Vagina (tissue), 2 donors: ENCODE measurements around the gene NCDN. TPM values are rescaled to one million over a fixed set of nuclear protein-coding genes. Genes with fewer than 3 reads are reported as not detected.

ENCODE experiments used
- DNase-seq, 2 donors: peaks; one replicate each; pipeline ENCODE4 v3.0.0-alpha.2; 2017; ENCODE audit errors: extremely low spot score in 2 of 2
- H3K27ac ChIP-seq: fragments of 200-600 bp; sonication (generic); one replicate; pipeline ENCODE4 v1.5.1; 2019
- H3K27me3 ChIP-seq: fragments of 200-600 bp; sonication (generic); one replicate; pipeline ENCODE4 v1.5.1; 2019
- H3K36me3 ChIP-seq, 2 donors: fragments of 200-600 bp; sonication (generic); one replicate each; pipeline ENCODE4 v1.5.1; 2017 to 2019
- H3K4me1 ChIP-seq: fragments of 200-600 bp; sonication (generic); one replicate; pipeline ENCODE4 v1.5.1; 2019
- H3K4me3 ChIP-seq, 2 donors: fragments of 200-600 bp; sonication (generic); 1 replicate in 1 of 2; 2 replicates in 1 of 2; pipeline ENCODE4 v1.5.1; 2016 to 2019
- H3K9me3 ChIP-seq: fragments of 200-600 bp; sonication (generic); one replicate; pipeline ENCODE4 v1.5.1; 2019
- CTCF ChIP-seq, 3 experiments: fragments of 450-650 bp in 2 of 3; fragments of 200-600 bp in 1 of 3; sonication (generic) in 1 of 3; IDR thresholded peaks; one replicate each; pipeline ENCODE4 v1.5.1; 2017 to 2019; ENCODE audit warnings: antibody characterized with exemption in 3 of 3, mild to moderate bottlenecking in 2 of 3, moderate library complexity in 2 of 3
- POLR2A ChIP-seq, 2 donors: fragments of 450-650 bp; IDR thresholded peaks; one replicate each; pipeline ENCODE4 v1.6.1; 2017; ENCODE audit warnings: antibody characterized with exemption in 2 of 2, mild to moderate bottlenecking in 2 of 2, moderate library complexity in 2 of 2
- POLR2AphosphoS5 ChIP-seq, 2 donors: sonication (generic); formaldehyde crosslinking; IDR thresholded peaks; one replicate each; pipeline ENCODE4 v1.9.0; 2017; ENCODE audit warnings: antibody characterized with exemption in 2 of 2, mild to moderate bottlenecking in 2 of 2, low read depth in 1 of 2; ENCODE audit not compliant: insufficient read depth in 1 of 2
- intact Hi-C: fragments of 100-400 bp; cut with DNase I; formaldehyde crosslinking; loops from one replicate; pipeline ENCODE4 v1.15.1; 2023
- total RNA-seq: library from RNA; depleted of rRNA; stranded (reverse); fragments of >200 nt; gene quantifications from one replicate; pipeline ENCODE4 v1.2.3, GENCODE V29; 2016

Gene NCDN
- total RNA-seq, 1 donor from 2014 or later = 24.8 TPM

GRCh38 chr1:35597870-35598269 is 40.3 kb downstream of the NCDN start:
- Histone ChIP-seq H3K36me3 (peaks cover 0 to 18% of the 10 kb centered on the region in 2 donors), H3K4me1 (no peaks in the 10 kb centered on the region), H3K27ac (no peak overlapping the region), H3K4me3 (no peak overlapping the region), H3K9me3 (no peaks in the 10 kb centered on the region), H3K27me3 (no peaks in the 10 kb centered on the region)
- TF ChIP-seq CTCF (IDR thresholded peaks at IDR 0.05) = no peak
- no peak for TF ChIP-seq POLR2A (IDR thresholded peaks at IDR 0.05)
- DNase-seq = no peak
- intact Hi-C loops = no loop called here

GRCh38 chr1:35598895-35599294 is 41.3 kb downstream of the NCDN start:
- no peak for TF ChIP-seq CTCF (IDR thresholded peaks at IDR 0.05)
- no peak for TF ChIP-seq POLR2A (IDR thresholded peaks at IDR 0.05)
- no peak for TF ChIP-seq POLR2AphosphoS5 (IDR thresholded peaks at IDR 0.05; ENCODE audit: insufficient read depth in 1 of 2, low read depth in 1 of 2)
- Histone ChIP-seq H3K27ac (no peak overlapping the region), H3K4me1 (no peaks in the 10 kb centered on the region), H3K4me3 (no peak overlapping the region), H3K36me3 (peaks cover 0 to 29% of the 10 kb centered on the region in 2 donors), H3K27me3 (no peaks in the 10 kb centered on the region), H3K9me3 (no peaks in the 10 kb centered on the region)
- no peak for DNase-seq
- intact Hi-C loops = no loop called here

GRCh38 chr1:35599411-35599810 is 41.8 kb downstream of the NCDN start:
- no peak overlapping the region for H3K4me3 ChIP-seq
- no peak overlapping the region for H3K27ac ChIP-seq
- TF ChIP-seq POLR2AphosphoS5 (IDR thresholded peaks at IDR 0.05; ENCODE audit: insufficient read depth in 1 of 2, low read depth in 1 of 2) = no peak
- no peak for TF ChIP-seq POLR2A (IDR thresholded peaks at IDR 0.05)
- TF ChIP-seq CTCF (IDR thresholded peaks at IDR 0.05) = no peak
- H3K4me1 ChIP-seq = no peaks in the 10 kb centered on the region
- no peaks in the 10 kb centered on the region for H3K27me3 ChIP-seq
- DNase-seq = no peak
- no peaks in the 10 kb centered on the region for H3K9me3 ChIP-seq
- intact Hi-C loops = no loop called here
- peaks cover 0 to 32% of the 10 kb centered on the region in 2 donors for H3K36me3 ChIP-seq

DNA sequence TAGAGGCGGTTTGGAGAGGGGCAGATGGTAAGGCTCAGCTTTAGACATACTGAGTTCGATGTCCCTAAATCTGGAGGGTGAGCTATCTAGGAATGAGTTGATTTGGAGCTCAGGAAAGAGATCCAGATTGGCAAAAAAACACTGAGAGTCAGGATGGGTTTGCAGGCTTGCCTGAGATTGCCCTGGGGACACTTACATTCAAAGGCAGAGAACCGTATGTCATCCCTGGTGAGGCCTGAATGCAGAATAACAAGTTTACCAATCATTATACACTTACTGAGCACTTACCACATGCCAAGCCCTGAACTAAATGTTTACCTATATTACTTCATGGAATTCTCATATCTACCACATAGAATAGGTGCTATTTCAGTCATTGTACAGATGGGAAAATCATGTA is 43.0 kb downstream of the NCDN start:
- H3K36me3 ChIP-seq = peaks cover 0 to 42% of the 10 kb centered on the region in 2 donors
- no peaks in the 10 kb centered on the region for H3K27me3 ChIP-seq
- intact Hi-C loops = no loop called here
- no peak for DNase-seq
- no peak overlapping the region for H3K4me3 ChIP-seq
- no peak overlapping the region for H3K27ac ChIP-seq
- no peaks in the 10 kb centered on the region for H3K4me1 ChIP-seq
- H3K9me3 ChIP-seq = no peaks in the 10 kb centered on the region
- no peak for TF ChIP-seq POLR2AphosphoS5 (IDR thresholded peaks at IDR 0.05; ENCODE audit: insufficient read depth in 1 of 2, low read depth in 1 of 2)
- TF ChIP-seq CTCF (IDR thresholded peaks at IDR 0.05) = no peak
- no peak for TF ChIP-seq POLR2A (IDR thresholded peaks at IDR 0.05)

DNA sequence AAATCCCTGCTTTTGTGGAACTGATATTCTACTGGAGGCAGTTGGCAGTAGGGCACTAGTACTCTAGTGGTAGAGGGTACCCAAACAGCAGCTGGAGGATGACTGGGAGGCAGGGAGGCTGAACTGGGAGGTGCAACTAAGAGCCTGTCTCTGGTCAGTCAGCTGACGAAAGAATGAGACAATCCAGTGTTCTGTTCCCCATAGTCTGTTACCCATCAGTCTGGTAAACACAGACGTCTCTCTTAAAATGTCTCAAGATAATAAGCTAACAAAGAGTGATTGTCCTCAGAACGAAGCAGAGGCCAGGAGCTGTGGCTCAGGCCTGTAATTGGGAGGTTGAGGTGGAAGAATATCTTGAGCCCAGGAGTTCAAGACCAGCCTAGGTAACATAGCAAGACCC is 45.9 kb downstream of the NCDN start:
- intact Hi-C loops = no loop called here
- H3K27ac ChIP-seq = no peak overlapping the region
- no peak overlapping the region for H3K4me3 ChIP-seq
- peaks cover 0 to 63% of the 10 kb centered on the region in 2 donors for H3K36me3 ChIP-seq
- H3K27me3 ChIP-seq = no peaks in the 10 kb centered on the region
- H3K4me1 ChIP-seq = no peaks in the 10 kb centered on the region
- H3K9me3 ChIP-seq = no peaks in the 10 kb centered on the region
- DNase-seq = no peak
- TF ChIP-seq CTCF (IDR thresholded peaks at IDR 0.05) = no peak
- TF ChIP-seq POLR2A (IDR thresholded peaks at IDR 0.05) = no peak
- TF ChIP-seq POLR2AphosphoS5 (IDR thresholded peaks at IDR 0.05; ENCODE audit: insufficient read depth in 1 of 2, low read depth in 1 of 2) = no peak
